Right lobe of liver (tissue), 6 donors: ENCODE results near the gene ATP13A1. TPM values are rescaled to one million over a fixed set of nuclear protein-coding genes. Genes with fewer than 3 reads are reported as not detected.

Source experiments
- ATAC-seq, 4 donors: fragments of 200-7000 bp; cut with Tn5 transposase; one replicate each; pipeline ENCODE4 v1.9.1; 2020; ENCODE audit warnings: mild to moderate bottlenecking in 4 of 4, moderate library complexity in 4 of 4
- DNase-seq, 3 donors: peaks; one replicate each; pipeline ENCODE4 v3.0.0-alpha.2; 2020
- H3K27ac ChIP-seq, 3 donors: fragments of 200-600 bp; one replicate each; pipeline ENCODE4 v1.8.0; 2022
- H3K27me3 ChIP-seq, 2 donors: fragments of 200-600 bp; one replicate each; pipeline ENCODE4 v1.8.0; 2022
- H3K36me3 ChIP-seq, 4 donors: fragments of 200-600 bp; sonication (generic) in 1 of 4; one replicate each; pipeline versions ENCODE4 v1.5.1 to v1.8.0; 2017 to 2022; ENCODE audit warnings: control low read depth in 1 of 4
- H3K4me1 ChIP-seq, 4 donors: fragments of 200-600 bp; sonication (generic) in 1 of 4; one replicate each; pipeline versions ENCODE4 v1.5.1 to v1.8.0; 2017 to 2022; ENCODE audit warnings: control low read depth in 1 of 4
- H3K4me3 ChIP-seq, 3 donors: fragments of 200-600 bp; one replicate each; pipeline ENCODE4 v1.8.0; 2022
- H3K9me3 ChIP-seq, 4 donors: fragments of 200-600 bp; sonication (generic) in 1 of 4; one replicate each; pipeline versions ENCODE4 v1.5.1 to v1.8.0; 2017 to 2022; ENCODE audit warnings: control low read depth in 1 of 4
- CTCF ChIP-seq, 4 donors: fragments of 200-600 bp in 3 of 4; fragments of 450-650 bp in 1 of 4; IDR thresholded peaks; one replicate each; pipeline versions ENCODE4 v1.5.1 to v1.8.0; 2016 to 2022; ENCODE audit warnings: antibody characterized with exemption in 4 of 4, mild to moderate bottlenecking in 2 of 4
- POLR2A ChIP-seq: fragments of 450-650 bp; IDR thresholded peaks from one replicate; pipeline ENCODE4 v1.6.1; 2017; ENCODE audit warnings: antibody characterized with exemption, mild to moderate bottlenecking
- WGBS: methylation state at CpG from one replicate; pipeline ENCODE4 v1.1.6; 2018; ENCODE audit warnings: low coverage, low lambda C conversion rate; ENCODE audit not compliant: insufficient coverage; ENCODE audit errors: missing lambda C conversion rate; 5-methylcytosine and 5-hydroxymethylcytosine counted together
- intact Hi-C, 2 donors: fragments of 100-400 bp; cut with DNase I; formaldehyde crosslinking; loops; one replicate each; pipeline versions ENCODE4 v1.11.2 to v1.14.1; 2022
- total RNA-seq, 6 experiments: library from RNA; depleted of rRNA in 2 of 6; stranded (reverse); fragments of >200 nt in 2 of 6; fragmentation: NEBNext Ultra II Directional in 3 of 6; extraction: Animal tissue kit (Norgen Biotek cat#: 25700) in 3 of 6; gene quantifications; one replicate each; pipeline versions ENCODE4 v1.1.0 to v1.2.4, GENCODE V29; 2016 to 2023
- donor health status: DM: no; HTN: yes; CAD: no.
- donor health status: DM: no; HTN: no; CAD: no.
- donor health status: DM: no; HTN: no; CAD: no.
- donor health status: DM: no; HTN: yes; CAD: no.
- donor health status: DM: no; HTN: yes; CAD: no.

ATP13A1 gene
- total RNA-seq, 6 experiments from 2014 or later, result 26.3 to 159 (median 28.0) TPM

- intact Hi-C loops, result no loop called here
- DNase-seq, result no peak
- no peak for TF ChIP-seq CTCF (IDR thresholded peaks at IDR 0.05)
- TF ChIP-seq POLR2A, result no peak
- Histone ChIP-seq H3K4me1 (peaks cover 0 to 10% (median 0%) of the 10 kb centered on the region in 4 donors), H3K4me3 (no peak overlapping the region), H3K36me3 (peaks cover 4 to 47% (median 22%) of the 10 kb centered on the region in 4 donors), H3K9me3 (no peaks in the 10 kb centered on the region), H3K27me3 (no peaks in the 10 kb centered on the region), H3K27ac (no peak overlapping the region)
- no peak for ATAC-seq
- 100% methylated on average over 2 of the region's 17 CpGs for WGBS
Measured at GRCh38 chr19:19659646-19660245, 3.7 kb downstream of the ATP13A1 start.

- intact Hi-C loops, result no loop called here
- Histone ChIP-seq H3K27me3 (no peaks in the 10 kb centered on the region), H3K36me3 (peaks cover 4 to 71% (median 37%) of the 10 kb centered on the region in 4 donors), H3K4me1 (peaks cover 0 to 8% (median 0%) of the 10 kb centered on the region in 4 donors), H3K4me3 (no peak overlapping the region), H3K27ac (no peak overlapping the region), H3K9me3 (no peaks in the 10 kb centered on the region)
- no peak for TF ChIP-seq CTCF (IDR thresholded peaks at IDR 0.05)
- TF ChIP-seq POLR2A, result no peak
- WGBS, result 86% methylated on average over 3 of the region's 10 CpGs
- no peak for ATAC-seq
- DNase-seq, result peak in 1 of 3 donors; percentile 22
Measured at GRCh38 chr19:19657397-19657783, 6.1 kb downstream of the ATP13A1 start.

GRCh38 chr19:19656451-19657396 is 6.8 kb downstream of the ATP13A1 start:
- Histone ChIP-seq H3K27me3 (no peaks in the 10 kb centered on the region), H3K4me1 (peaks cover 0 to 2% (median 0%) of the 10 kb centered on the region in 4 donors), H3K9me3 (no peaks in the 10 kb centered on the region), H3K4me3 (no peak overlapping the region), H3K27ac (no peak overlapping the region), H3K36me3 (peaks cover 4 to 77% (median 39%) of the 10 kb centered on the region in 4 donors)
- DNase-seq, result peak in 1 of 3 donors; percentile 49
- ATAC-seq, result no peak
- no peak for TF ChIP-seq CTCF (IDR thresholded peaks at IDR 0.05)
- no peak for TF ChIP-seq POLR2A
- intact Hi-C loops, result no loop called here
- WGBS, result 100% methylated on average over 8 of the region's 33 CpGs

- no peaks in the 10 kb centered on the region for H3K4me1 ChIP-seq
- H3K4me3 ChIP-seq, result no peak overlapping the region
- no CpG with 5 or more reads among the region's 27 CpGs for WGBS
- H3K27ac ChIP-seq, result no peak overlapping the region
- no peaks in the 10 kb centered on the region for H3K9me3 ChIP-seq
- intact Hi-C loops, result no loop called here
- TF ChIP-seq POLR2A (no peak), CTCF (IDR thresholded peaks at IDR 0.05) (no peak)
- peak in 1 of 3 donors; percentile 25 for DNase-seq
- ATAC-seq, result no peak
- H3K27me3 ChIP-seq, result no peaks in the 10 kb centered on the region
- peaks cover 4 to 87% (median 43%) of the 10 kb centered on the region in 4 donors for H3K36me3 ChIP-seq
Measured at GRCh38 chr19:19655641-19656343, 7.7 kb downstream of the ATP13A1 start.
